A549 (cell line): Measurements from ENCODE around the gene MEF2A. TPM values are rescaled to one million over a fixed set of nuclear protein-coding genes. Genes with fewer than 3 reads are reported as not detected.

Experiments used
- ATAC-seq, 2 experiments: fragments of 200-7000 bp in 1 of 2; fragments of >200 bp in 1 of 2; cut with Nextera tagmentation in 1 of 2; cut with Tn5 transposase in 1 of 2; 3 replicates each; pipeline versions ENCODE4 v1.8.0 to v1.9.1; 2018 to 2020; ENCODE audit warnings: mild to moderate bottlenecking in 1 of 2, moderate library complexity in 1 of 2
- CTCF ChIA-PET: fragments of 300-600 bp; sonication (Branson Sonifier 250); formaldehyde crosslinking; extraction: SDS; loops from one replicate; lab custom pipeline; 2021; ENCODE audit warnings: antibody characterized with exemption, inconsistent platforms; lab: Yijun Ruan, JAX
- POLR2A ChIA-PET: fragments of 350-600 bp; formaldehyde crosslinking; extraction: SDS; loops from one replicate; lab custom pipeline; 2021; ENCODE audit warnings: antibody characterized with exemption, inconsistent platforms; lab: Yijun Ruan, JAX
- DNase-seq, 2 experiments: peaks; one replicate each; pipeline versions ENCODE4 v3.0.0 to v3.0.0-alpha.2; 2011 to 2016; ENCODE audit warnings: low read depth in 1 of 2, low spot score in 1 of 2
- FAIRE-seq: peaks from 2 replicates; lab custom pipeline; 2011; peaks lifted over from hg19 to GRCh38; lab: Jason Lieb, UNC
- H3K27ac ChIP-seq, 2 experiments: fragments of >200 bp; sonication (Bioruptor Twin); formaldehyde crosslinking; 3 replicates each; pipeline ENCODE4 v1.5.1; 2016 to 2017
- H3K4me1 ChIP-seq: fragments of >200 bp; sonication (Bioruptor Twin); formaldehyde crosslinking; 3 replicates; pipeline ENCODE4 v1.6.1; 2016
- H3K4me2 ChIP-seq: fragments of >200 bp; sonication (Bioruptor Twin); formaldehyde crosslinking; 3 replicates; pipeline ENCODE4 v1.6.1; 2016
- H3K4me3 ChIP-seq: fragments of >200 bp; sonication (Bioruptor Twin); formaldehyde crosslinking; 3 replicates; pipeline ENCODE4 v1.5.1; 2016
- H3K9me3 ChIP-seq: fragments of >200 bp; sonication (Bioruptor Twin); formaldehyde crosslinking; 3 replicates; pipeline ENCODE4 v1.6.1; 2016
- CBX2 ChIP-seq: fragments of 200-600 bp; sonication (generic); IDR thresholded peaks from 2 replicates; pipeline ENCODE4 v1.6.1; 2016; ENCODE audit warnings: low read depth, mild to moderate bottlenecking, borderline replicate concordance
- CEBPB ChIP-seq, 2 experiments: fragments of >200 bp in 1 of 2; sonication (Bioruptor Twin) in 1 of 2; formaldehyde crosslinking in 1 of 2; IDR thresholded peaks; 2 replicates each; pipeline ENCODE4 v1.6.1; 2012 to 2016
- CHD2 ChIP-seq: fragments of 150-350 bp; IDR thresholded peaks from 2 replicates; pipeline ENCODE4 v1.6.1; 2014; ENCODE audit warnings: low read length; ENCODE audit not compliant: partially characterized antibody
- CHD4 ChIP-seq: fragments of 200-600 bp; sonication (generic); IDR thresholded peaks from 2 replicates; pipeline ENCODE4 v1.6.1; 2016; ENCODE audit warnings: antibody characterized with exemption, mild to moderate bottlenecking, borderline replicate concordance
- ESRRA ChIP-seq: fragments of 150-350 bp; IDR thresholded peaks from 2 replicates; pipeline ENCODE4 v1.6.1; 2014; ENCODE audit warnings: mild to moderate bottlenecking, low read length, borderline replicate concordance
- FOSL2 ChIP-seq, 2 experiments: fragments of 450-650 bp in 1 of 2; fragments of >200 bp in 1 of 2; sonication (Bioruptor Twin) in 1 of 2; formaldehyde crosslinking; IDR thresholded peaks; 2 replicates each; pipeline versions ENCODE4 v1.5.0 to v1.6.1; 2016 to 2020; ENCODE audit warnings: mild to moderate bottlenecking in 1 of 2, moderate library complexity in 1 of 2
- GATA3 ChIP-seq: IDR thresholded peaks from 2 replicates; pipeline ENCODE4 v1.6.1; 2012; ENCODE audit warnings: borderline replicate concordance
- HDAC2 ChIP-seq: fragments of 200-600 bp; sonication (generic); IDR thresholded peaks from 2 replicates; pipeline ENCODE4 v1.6.1; 2016
- HOXB5 ChIP-seq: fragments of 250-450 bp; sonication (Bioruptor Pico); IDR thresholded peaks from 2 replicates; pipeline ENCODE4 v1.5.0; 2020; ENCODE audit warnings: mild to moderate bottlenecking, moderate library complexity
- JUNB ChIP-seq: fragments of >200 bp; sonication (Bioruptor Twin); formaldehyde crosslinking; IDR thresholded peaks from 2 replicates; pipeline ENCODE4 v1.6.1; 2016
- KDM5A ChIP-seq: fragments of 200-600 bp; sonication (generic); IDR thresholded peaks from 2 replicates; pipeline ENCODE4 v1.6.1; 2016; ENCODE audit warnings: antibody characterized with exemption, mild to moderate bottlenecking
- MAZ ChIP-seq: fragments of 150-350 bp; IDR thresholded peaks from 2 replicates; pipeline ENCODE4 v1.6.1; 2014; ENCODE audit warnings: antibody characterized with exemption, low read depth, low read length, borderline replicate concordance
- MYC ChIP-seq: IDR thresholded peaks from 2 replicates; pipeline ENCODE4 v1.6.1; 2012; ENCODE audit warnings: mild to moderate bottlenecking, inconsistent platforms, low read length, improper control_type of control experiment, borderline replicate concordance
- RAD21 ChIP-seq, 2 experiments: fragments of >200 bp in 1 of 2; sonication (Bioruptor Twin) in 1 of 2; formaldehyde crosslinking in 1 of 2; IDR thresholded peaks in 1 of 2; conservative IDR thresholded peaks in 1 of 2; 2 replicates in 1 of 2; 3 replicates in 1 of 2; pipeline ENCODE4 v1.6.1; 2012 to 2018; ENCODE audit warnings: inconsistent platforms in 1 of 2
- RNF2 ChIP-seq: fragments of 200-600 bp; sonication (generic); IDR thresholded peaks from 2 replicates; pipeline ENCODE4 v1.6.1; 2016; ENCODE audit warnings: low read depth, mild to moderate bottlenecking, antibody characterized with exemption, moderate library complexity, borderline replicate concordance
- SMC3 ChIP-seq: fragments of >200 bp; sonication (Bioruptor Twin); formaldehyde crosslinking; IDR thresholded peaks from 3 replicates; pipeline ENCODE4 v1.6.1; 2018; ENCODE audit warnings: inconsistent platforms
- TP53 ChIP-seq: fragments of 250-450 bp; sonication (Bioruptor Pico); IDR thresholded peaks from 2 replicates; pipeline ENCODE4 v1.5.0; 2021; ENCODE audit warnings: mild to moderate bottlenecking, moderate library complexity
- ZC3H11A ChIP-seq: fragments of 450-650 bp; IDR thresholded peaks from 2 replicates; pipeline ENCODE4 v1.6.1; 2014; ENCODE audit warnings: antibody characterized with exemption, mild to moderate bottlenecking
- ZFP36 ChIP-seq: fragments of 450-650 bp; IDR thresholded peaks from 2 replicates; pipeline ENCODE4 v1.6.1; 2014; ENCODE audit warnings: borderline replicate concordance; ENCODE audit not compliant: partially characterized antibody
- ZNF302 ChIP-seq: fragments of 250-450 bp; sonication (Bioruptor Pico); IDR thresholded peaks from 2 replicates; pipeline ENCODE4 v1.9.0; 2021; ENCODE audit warnings: inconsistent platforms, mild to moderate bottlenecking, moderate library complexity
- WGBS: methylation state at CpG from one replicate; pipeline ENCODE4 v1.1.6; 2017; ENCODE audit errors: missing lambda C conversion rate; 5-methylcytosine and 5-hydroxymethylcytosine counted together
- polyA plus RNA-seq, 4 experiments: library from polyadenylated mRNA; depleted of rRNA in 3 of 4; stranded (reverse); fragments of >200 nt; fragmentation: RNase III in 1 of 4; extraction: RNeasy Plus Mini Kit Qiagen cat#74134 plus additional on column Dnase treatment in 1 of 4; gene quantifications; 2 replicates in 3 of 4; 3 replicates in 1 of 4; pipeline ENCODE4 v1.2.3, GENCODE V29; 2011 to 2017
- TF ChIP-seq, protein P1 (sequence below): fragments of >200 bp; sonication (Bioruptor Twin); formaldehyde crosslinking; IDR thresholded peaks from 3 replicates; pipeline ENCODE4 v1.6.1; 2016
- TF ChIP-seq, protein P2 (sequence below): IDR thresholded peaks from 2 replicates; pipeline ENCODE4 v1.6.1; 2012
- TF ChIP-seq, protein P3 (sequence below): fragments of 250-450 bp; sonication (Bioruptor Pico); IDR thresholded peaks from 2 replicates; pipeline ENCODE4 v1.5.0; 2020; ENCODE audit warnings: low read depth, mild to moderate bottlenecking, moderate library complexity
- TF ChIP-seq, protein P4 (sequence below): fragments of >200 bp; sonication (Bioruptor Twin); formaldehyde crosslinking; IDR thresholded peaks from 3 replicates; pipeline ENCODE4 v1.5.1; 2016
- TF ChIP-seq, protein P5 (sequence below): fragments of 250-450 bp; sonication (Bioruptor Pico); IDR thresholded peaks from 2 replicates; pipeline ENCODE4 v1.5.0; 2021; ENCODE audit warnings: mild to moderate bottlenecking, moderate library complexity, borderline replicate concordance
- TF ChIP-seq, protein P6 (sequence below): IDR thresholded peaks from 2 replicates; pipeline ENCODE4 v1.6.1; 2012

MEF2A gene
- polyA plus RNA-seq, 2 of the 4 experiments (the other 2 are of a cell fraction), result 15.0 to 43.4 TPM

DNA sequence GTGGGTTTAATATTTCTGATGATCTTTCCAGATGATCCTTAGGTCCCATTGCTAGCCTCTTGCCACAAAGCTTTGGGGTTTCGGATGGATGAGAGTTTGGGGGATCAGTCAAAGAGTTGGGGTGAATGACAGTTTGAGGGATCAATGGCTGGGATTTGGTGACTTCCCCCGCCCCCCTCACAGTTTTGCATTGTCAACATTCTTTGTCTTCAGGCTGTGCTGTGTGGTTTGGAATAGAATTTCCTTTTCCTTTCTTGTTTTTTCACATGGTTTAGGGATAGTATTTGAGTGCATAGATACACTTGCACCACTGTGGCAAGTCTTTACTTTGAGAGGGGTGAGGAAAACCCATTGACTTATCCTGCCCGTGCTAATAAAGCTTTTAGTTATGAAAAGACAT is 14.3 kb downstream of the MEF2A start:
- H3K4me2 ChIP-seq, result no peak overlapping the region
- DNase-seq, result no peak
- H3K4me1 ChIP-seq, result no peaks in the 10 kb centered on the region
- 90% methylated on average over 3 of the region's 3 CpGs for WGBS
- TF ChIP-seq CBX2, result no peak
- TF ChIP-seq, protein P1, sequence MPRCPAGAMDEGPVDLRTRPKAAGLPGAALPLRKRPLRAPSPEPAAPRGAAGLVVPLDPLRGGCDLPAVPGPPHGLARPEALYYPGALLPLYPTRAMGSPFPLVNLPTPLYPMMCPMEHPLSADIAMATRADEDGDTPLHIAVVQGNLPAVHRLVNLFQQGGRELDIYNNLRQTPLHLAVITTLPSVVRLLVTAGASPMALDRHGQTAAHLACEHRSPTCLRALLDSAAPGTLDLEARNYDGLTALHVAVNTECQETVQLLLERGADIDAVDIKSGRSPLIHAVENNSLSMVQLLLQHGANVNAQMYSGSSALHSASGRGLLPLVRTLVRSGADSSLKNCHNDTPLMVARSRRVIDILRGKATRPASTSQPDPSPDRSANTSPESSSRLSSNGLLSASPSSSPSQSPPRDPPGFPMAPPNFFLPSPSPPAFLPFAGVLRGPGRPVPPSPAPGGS, result no peak
- no peak for TF ChIP-seq JUNB
- no peak for TF ChIP-seq MAZ
- no peak for TF ChIP-seq MYC
- TF ChIP-seq, protein P2, sequence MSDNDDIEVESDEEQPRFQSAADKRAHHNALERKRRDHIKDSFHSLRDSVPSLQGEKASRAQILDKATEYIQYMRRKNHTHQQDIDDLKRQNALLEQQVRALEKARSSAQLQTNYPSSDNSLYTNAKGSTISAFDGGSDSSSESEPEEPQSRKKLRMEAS, result no peak
- no peak for TF ChIP-seq SMC3
- no peak for TF ChIP-seq ZFP36
- no peak for TF ChIP-seq CEBPB (IDR thresholded peaks at IDR 0.05)
- TF ChIP-seq ZNF302 (CRISPR knock-in tag), result no peak
- TF ChIP-seq RAD21 (conservative IDR thresholded peaks at IDR 0.05 in 1 of 2, IDR thresholded peaks at IDR 0.05 in 1 of 2), result no peak
- TF ChIP-seq RNF2, result no peak
- no peak for TF ChIP-seq ESRRA
- TF ChIP-seq CHD4, result no peak
- TF ChIP-seq ZC3H11A, result no peak
- TF ChIP-seq TP53, result no peak
- TF ChIP-seq, protein P3, sequence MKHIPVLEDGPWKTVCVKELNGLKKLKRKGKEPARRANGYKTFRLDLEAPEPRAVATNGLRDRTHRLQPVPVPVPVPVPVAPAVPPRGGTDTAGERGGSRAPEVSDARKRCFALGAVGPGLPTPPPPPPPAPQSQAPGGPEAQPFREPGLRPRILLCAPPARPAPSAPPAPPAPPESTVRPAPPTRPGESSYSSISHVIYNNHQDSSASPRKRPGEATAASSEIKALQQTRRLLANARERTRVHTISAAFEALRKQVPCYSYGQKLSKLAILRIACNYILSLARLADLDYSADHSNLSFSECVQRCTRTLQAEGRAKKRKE (CRISPR knock-in tag), result no peak
- TF ChIP-seq, all 56 proteins: peak for 0
- Histone ChIP-seq H3K4me3 (no peak overlapping the region), H3K9me3 (peaks cover 7% of the 10 kb centered on the region; the same call in 1 of the 3 replicates), H3K27ac (no peak overlapping the region)
- CTCF ChIA-PET, result interaction anchor here (1.1 kb wide), 2 partner anchors 124 to 306 kb away, joined by 3 read pairs; no protein-coding TSS in a partner anchor
- no peak for FAIRE-seq
- POLR2A ChIA-PET, result interaction anchor here (0.6 kb wide), 1 partner anchor 48 kb away, joined by 4 read pairs; no protein-coding TSS in a partner anchor
- ATAC-seq, result no peak

DNA sequence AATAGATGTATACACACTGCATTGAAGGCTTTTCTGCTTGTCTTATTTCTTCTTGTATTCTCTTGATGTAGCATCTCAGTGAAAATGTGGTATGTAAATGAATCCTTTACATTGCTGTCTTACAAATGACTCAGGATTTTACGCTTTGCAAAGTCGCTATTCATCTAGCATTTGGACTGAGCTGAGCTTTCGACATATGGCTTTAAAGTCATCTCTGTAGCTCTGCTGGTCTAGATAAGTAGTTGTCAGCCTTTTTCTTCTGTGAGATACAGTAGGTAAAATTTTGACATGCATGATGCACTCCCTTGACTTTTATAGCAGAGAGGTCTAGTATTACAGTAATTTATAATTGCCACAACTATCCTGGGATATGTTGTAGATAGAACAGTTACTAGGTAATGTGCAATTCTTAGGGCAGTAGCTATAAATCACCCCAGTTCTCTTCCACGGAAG is 16.8 kb downstream of the MEF2A start:
- DNase-seq (no peak), ATAC-seq (no peak), FAIRE-seq (no peak)
- TF ChIP-seq GATA3, result no peak
- TF ChIP-seq, protein P4, sequence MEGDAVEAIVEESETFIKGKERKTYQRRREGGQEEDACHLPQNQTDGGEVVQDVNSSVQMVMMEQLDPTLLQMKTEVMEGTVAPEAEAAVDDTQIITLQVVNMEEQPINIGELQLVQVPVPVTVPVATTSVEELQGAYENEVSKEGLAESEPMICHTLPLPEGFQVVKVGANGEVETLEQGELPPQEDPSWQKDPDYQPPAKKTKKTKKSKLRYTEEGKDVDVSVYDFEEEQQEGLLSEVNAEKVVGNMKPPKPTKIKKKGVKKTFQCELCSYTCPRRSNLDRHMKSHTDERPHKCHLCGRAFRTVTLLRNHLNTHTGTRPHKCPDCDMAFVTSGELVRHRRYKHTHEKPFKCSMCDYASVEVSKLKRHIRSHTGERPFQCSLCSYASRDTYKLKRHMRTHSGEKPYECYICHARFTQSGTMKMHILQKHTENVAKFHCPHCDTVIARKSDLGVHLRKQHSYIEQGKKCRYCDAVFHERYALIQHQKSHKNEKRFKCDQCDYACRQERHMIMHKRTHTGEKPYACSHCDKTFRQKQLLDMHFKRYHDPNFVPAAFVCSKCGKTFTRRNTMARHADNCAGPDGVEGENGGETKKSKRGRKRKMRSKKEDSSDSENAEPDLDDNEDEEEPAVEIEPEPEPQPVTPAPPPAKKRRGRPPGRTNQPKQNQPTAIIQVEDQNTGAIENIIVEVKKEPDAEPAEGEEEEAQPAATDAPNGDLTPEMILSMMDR, result no peak
- no peak for TF ChIP-seq CEBPB (IDR thresholded peaks at IDR 0.05)
- no peak for TF ChIP-seq FOSL2 (IDR thresholded peaks at IDR 0.05)
- no peak for TF ChIP-seq FOSL2 (CRISPR knock-in tag; IDR thresholded peaks at IDR 0.05)
- TF ChIP-seq MAZ, result no peak
- TF ChIP-seq, protein P3 (CRISPR knock-in tag), result no peak
- TF ChIP-seq KDM5A, result no peak
- TF ChIP-seq, protein P5, sequence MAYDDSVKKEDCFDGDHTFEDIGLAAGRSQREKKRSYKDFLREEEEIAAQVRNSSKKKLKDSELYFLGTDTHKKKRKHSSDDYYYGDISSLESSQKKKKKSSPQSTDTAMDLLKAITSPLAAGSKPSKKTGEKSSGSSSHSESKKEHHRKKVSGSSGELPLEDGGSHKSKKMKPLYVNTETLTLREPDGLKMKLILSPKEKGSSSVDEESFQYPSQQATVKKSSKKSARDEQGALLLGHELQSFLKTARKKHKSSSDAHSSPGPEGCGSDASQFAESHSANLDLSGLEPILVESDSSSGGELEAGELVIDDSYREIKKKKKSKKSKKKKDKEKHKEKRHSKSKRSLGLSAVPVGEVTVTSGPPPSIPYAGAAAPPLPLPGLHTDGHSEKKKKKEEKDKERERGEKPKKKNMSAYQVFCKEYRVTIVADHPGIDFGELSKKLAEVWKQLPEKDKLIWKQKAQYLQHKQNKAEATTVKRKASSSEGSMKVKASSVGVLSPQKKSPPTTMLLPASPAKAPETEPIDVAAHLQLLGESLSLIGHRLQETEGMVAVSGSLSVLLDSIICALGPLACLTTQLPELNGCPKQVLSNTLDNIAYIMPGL (CRISPR knock-in tag), result no peak
- TF ChIP-seq HOXB5 (CRISPR knock-in tag), result no peak
- no peak for TF ChIP-seq RAD21 (conservative IDR thresholded peaks at IDR 0.05 in 1 of 2, IDR thresholded peaks at IDR 0.05 in 1 of 2)
- TF ChIP-seq HDAC2, result no peak
- no peak for TF ChIP-seq CHD2
- TF ChIP-seq, protein P6, sequence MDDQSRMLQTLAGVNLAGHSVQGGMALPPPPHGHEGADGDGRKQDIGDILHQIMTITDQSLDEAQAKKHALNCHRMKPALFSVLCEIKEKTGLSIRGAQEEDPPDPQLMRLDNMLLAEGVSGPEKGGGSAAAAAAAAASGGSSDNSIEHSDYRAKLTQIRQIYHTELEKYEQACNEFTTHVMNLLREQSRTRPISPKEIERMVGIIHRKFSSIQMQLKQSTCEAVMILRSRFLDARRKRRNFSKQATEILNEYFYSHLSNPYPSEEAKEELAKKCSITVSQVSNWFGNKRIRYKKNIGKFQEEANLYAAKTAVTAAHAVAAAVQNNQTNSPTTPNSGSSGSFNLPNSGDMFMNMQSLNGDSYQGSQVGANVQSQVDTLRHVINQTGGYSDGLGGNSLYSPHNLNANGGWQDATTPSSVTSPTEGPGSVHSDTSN, result no peak
- ChIA-PET POLR2A (interaction anchor here (0.6 kb wide), 1 partner anchor 151 kb away, joined by 3 read pairs; the partner anchor contains the start of gene LYSMD4), CTCF (interaction anchor here (2.0 kb wide), 1 partner anchor 122 kb away, joined by 6 read pairs; no protein-coding TSS in a partner anchor)
- Histone ChIP-seq H3K4me2 (no peak overlapping the region), H3K27ac (no peak overlapping the region), H3K4me3 (no peak overlapping the region), H3K9me3 (peaks cover 24% of the 10 kb centered on the region; the same call in 1 of the 3 replicates), H3K4me1 (no peaks in the 10 kb centered on the region)
- 92% methylated on average over 4 of the region's 4 CpGs for WGBS
